GM18868 (cell line): ENCODE measurements around the gene AGBL4.
"Not testable (repeated sequence)": the region's sequence is repeated elsewhere in the genome, so short reads cannot be mapped to it uniquely, and the experiment has no call there.

Experiments used
- ATAC-seq: cut with Tn5 transposase; IDR thresholded peaks from one replicate; pipeline ENCODE4 v1.9.1; 2021; ENCODE audit warnings: mild to moderate bottlenecking, moderate library complexity; ENCODE audit not compliant: unreplicated experiment

The AGBL4 gene

GRCh38 chr1:49051647-49052046 lies 972.1 kb downstream of the AGBL4 start:
- ATAC-seq = no peak

DNA sequence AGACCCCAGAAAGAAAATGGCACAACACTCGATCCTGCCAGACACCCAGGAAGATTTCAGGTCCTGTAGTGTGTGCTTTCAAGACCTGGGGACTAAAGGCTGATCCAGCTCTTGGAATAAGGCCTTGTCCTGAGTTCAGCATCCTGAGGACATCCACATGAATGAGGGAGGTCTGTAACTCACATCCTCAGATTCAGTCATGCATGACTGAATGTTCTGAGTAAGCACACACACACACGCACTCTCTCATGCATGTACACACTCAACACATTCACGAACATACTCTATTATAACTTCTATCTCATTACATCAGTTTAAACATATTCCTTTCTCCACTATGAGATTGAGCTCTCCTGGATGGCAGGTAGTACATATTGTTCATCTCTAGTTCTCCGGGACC lies 973.7 kb downstream of the AGBL4 start:
- ATAC-seq = no peak

DNA sequence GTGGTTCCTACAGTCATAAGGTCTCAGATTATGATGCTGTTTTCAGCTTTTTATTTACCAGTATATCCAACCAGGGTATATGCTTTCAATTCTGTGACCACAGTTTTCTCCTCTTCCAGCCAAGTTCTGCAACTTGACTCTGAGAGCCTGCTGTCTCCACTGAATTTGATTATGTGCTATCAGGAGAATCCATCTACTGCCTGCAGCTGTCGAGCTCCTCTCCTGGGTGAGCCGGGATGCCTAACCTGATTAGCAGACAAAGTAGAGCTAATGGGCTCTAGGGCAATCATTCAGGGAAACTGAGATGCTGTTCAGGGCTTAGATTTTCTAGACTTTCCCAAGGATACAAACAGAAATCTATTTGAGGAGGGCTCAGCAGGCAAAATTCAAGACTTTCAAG lies 975.6 kb downstream of the AGBL4 start:
- no peak for ATAC-seq

- no peak for ATAC-seq
Measured at GRCh38 chr1:49046305-49046704, 977.4 kb downstream of the AGBL4 start.

GRCh38 chr1:49045371-49045770 lies 978.4 kb downstream of the AGBL4 start:
- no peak for ATAC-seq

DNA sequence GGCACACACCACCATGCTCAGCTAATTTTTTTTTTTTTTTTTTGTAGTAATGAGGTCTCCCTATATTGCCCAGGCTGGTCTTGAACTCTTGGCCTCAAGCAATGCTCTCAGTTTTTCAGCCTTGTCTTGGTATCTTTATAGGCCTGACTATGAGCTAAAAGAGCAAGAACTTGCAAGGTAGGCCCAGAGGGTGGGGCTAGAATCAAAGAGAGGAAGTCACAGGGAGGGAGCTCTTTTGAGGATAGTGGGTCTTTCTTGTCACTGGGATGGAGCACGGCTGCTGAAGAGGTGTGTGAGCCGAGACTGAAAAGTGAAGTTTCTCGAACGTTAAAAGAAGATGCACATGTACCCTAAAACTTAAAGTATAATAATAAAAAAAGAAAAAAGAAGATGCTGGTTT lies 987.1 kb downstream of the AGBL4 start:
- no peak for ATAC-seq

DNA sequence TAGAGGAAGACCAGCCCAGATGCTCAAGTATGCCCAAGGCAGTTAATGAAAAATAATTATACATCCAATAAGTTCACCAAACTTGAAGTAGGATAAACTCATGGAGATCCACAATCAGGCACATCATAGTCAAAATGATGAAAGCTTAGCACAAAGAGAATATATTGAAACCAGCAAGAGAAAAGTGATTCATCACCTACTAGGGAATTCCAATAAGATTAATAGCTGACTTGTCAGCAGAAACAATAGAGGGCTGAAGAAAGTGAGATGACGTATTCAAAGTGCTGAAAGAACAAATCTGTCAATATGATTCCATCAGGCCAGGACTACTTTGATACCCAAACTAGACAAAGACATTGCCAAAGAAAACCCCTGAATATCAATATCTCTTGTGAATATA lies 995.4 kb downstream of the AGBL4 start:
- ATAC-seq = no peak

DNA sequence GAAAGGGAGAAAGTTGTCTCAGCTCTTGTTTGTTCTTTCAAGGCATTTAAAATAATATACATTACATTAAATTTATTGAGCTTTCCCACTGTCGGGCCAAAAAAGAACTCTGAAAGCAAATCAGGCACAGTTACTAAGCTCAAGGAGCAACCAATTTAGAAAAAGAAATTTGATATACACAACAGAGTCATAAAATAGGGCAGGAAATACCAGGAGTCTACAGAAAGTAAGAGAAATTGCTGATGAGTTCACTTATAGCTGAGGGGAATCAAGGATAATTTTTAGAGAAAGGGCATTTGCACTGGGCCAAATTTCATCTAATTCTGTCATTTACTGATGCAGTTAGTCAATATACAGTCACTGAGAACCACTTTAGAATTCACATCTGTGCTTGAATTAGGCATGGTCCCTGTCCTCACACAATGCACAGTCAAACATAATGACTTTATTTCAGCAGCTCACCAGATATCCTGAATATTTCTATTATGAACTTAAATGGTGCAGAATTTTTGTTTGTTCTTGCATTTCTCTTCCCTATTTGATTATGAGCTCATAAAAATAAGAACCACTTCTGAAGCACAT lies 997.4 kb downstream of the AGBL4 start:
- no peak for ATAC-seq

DNA sequence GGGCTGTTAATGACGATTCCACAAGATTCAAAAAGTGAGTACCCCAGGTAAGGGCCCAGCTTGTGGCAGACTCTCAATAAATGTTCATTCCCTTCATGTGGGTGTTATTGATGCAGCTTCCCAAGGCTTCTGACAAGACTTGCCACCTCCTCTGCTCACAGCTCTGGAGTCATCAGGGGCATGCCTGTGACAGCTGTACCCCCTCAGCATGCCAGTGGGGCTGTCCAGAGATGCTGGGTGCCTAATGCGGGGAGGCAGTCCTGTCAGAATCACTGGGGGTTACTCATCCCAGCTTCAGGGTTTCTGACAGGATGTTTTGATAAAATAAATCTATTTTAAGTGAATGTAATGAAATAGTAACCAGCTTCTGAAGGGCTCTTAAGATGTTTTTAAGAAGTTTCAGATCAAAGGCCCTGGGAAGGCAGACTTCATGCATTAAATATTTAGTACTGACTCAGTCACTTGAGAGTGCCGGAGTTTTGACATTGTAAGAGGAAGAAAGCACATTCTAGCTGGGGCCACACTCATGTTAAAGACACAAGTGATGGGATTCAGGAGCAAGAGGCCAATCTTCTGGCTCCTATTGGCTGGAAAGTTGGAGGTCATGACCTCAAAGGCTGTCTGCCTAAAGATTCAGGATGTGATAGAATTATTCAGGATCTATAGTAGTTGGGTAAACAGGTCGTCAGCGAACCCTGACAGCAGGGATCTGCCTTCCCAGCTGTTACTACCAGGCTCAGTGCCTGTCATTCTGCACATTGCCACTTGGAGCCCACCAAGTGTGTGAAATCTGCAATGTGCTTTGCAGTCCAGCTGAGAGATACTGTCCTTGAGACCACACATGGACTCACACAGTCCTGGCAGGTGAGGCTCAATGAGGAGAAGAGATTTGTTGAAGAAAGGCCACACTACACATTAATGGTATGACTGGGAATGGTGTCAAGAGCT lies 1007.5 kb downstream of the AGBL4 start:
- ATAC-seq = no peak

- no peak for ATAC-seq
Measured at GRCh38 chr1:49013079-49013478, 1010.7 kb downstream of the AGBL4 start.

DNA sequence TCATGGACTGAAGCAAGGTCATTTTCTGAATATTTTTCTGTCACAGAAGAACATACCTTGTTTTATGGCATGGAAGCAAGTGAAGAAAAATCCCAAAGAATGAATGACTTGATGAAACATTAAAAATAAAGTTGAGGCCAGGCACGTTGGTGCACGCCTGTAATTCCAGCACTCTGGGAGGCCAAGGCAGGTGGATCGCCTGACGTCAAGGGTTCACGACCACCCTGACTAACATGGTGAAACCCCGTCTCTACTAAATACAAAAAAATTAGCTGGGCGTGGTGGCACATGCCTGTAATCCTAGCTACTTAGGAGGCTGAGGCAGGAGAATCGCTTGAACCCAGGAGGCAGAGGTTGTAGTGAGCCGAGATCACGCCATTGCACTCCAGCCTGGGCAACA lies 1020.8 kb downstream of the AGBL4 start:
- ATAC-seq = not testable (repeated sequence)

- ATAC-seq = no peak
Measured at GRCh38 chr1:48999321-48999720, 1024.4 kb downstream of the AGBL4 start.

DNA sequence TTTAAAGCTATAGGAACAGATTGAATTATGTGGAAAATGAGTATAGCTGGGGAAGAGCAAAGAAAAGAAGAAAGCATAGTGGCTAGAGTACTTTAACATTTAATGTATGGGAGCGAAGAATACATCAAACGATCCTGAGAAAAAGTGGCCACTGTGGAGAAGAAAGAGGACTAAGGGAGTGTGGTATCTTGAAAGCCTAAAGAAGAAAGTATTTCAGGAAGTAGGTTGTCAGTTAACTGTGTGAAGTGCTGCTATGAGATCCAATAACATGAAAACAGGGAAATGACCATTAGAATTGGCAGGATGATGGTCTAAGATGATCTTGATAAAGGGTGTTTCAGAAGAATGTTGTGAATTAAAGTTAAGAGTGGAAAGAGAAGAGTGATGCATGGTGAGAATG lies 1027.4 kb downstream of the AGBL4 start:
- ATAC-seq = no peak

DNA sequence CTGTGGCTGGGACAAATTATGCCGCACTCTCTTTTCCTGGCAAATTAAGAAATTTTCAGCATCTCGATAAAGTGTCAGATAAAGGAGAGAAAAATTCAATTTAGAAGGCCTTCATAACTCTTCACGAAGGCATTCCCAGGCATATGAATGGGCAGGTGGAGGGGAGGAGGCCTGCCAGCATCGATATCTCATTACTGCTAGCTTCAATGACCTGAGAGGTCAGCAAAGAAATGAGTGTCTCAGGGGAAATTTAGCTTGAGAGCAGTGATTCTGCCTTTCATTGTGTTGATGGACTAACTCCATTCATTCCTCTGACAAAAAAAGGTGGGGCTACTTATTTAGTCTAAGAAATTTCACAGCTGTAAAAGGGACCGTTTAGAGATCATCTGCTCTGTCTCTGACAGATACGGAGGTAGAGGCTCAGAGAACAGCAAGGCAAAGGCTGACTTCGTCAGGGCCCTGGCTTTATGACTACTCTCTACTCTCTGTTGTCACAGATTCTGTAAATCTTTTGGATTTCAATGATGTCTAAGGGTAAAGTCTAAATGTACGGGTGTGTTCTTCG lies 1035.0 kb downstream of the AGBL4 start:
- ATAC-seq = no peak

GRCh38 chr1:48979940-48980339 lies 1043.8 kb downstream of the AGBL4 start:
- no peak for ATAC-seq

DNA sequence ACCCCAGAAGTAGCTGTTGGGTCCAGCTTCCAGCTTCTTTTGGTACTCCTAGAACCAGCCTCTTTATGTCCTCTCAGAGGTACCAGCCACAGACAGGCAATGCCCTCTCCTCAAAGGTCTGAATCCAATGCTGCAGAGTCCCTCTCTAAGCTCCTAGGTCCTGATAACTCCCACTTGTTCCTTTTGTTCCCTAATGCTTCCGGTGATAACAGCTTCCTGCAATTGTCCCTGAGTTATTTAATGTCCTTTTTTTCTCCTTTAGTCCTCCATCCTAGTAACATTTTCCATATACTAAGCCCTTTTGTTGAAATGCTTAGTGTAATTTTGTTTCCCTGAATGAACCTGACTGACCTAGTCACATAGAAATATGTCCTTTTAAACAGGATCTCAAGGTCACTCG lies 1045.3 kb downstream of the AGBL4 start:
- no peak for ATAC-seq

GRCh38 chr1:48977273-48977672 lies 1046.5 kb downstream of the AGBL4 start:
- no peak for ATAC-seq

DNA sequence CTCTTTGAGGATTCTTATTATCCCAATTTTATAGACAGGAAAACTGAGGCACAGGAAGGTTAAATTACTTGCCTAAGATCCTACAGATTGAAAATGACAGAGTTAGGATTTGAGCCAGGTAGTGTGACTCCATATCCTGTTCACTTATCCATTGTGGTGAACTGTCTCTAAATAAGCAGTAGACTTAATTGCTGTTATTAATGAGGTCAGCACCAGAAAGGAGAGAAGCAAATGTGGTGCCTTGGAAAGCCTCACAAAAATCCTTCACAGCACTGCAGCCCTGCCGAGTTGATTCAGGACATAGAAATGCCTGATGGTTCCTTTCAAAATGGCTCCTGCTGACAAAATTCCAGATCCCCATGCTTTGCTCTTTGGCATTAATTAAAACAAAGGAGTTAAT lies 1053.8 kb downstream of the AGBL4 start:
- ATAC-seq = no peak

GRCh38 chr1:48967318-48967717 lies 1056.4 kb downstream of the AGBL4 start:
- ATAC-seq = no peak

DNA sequence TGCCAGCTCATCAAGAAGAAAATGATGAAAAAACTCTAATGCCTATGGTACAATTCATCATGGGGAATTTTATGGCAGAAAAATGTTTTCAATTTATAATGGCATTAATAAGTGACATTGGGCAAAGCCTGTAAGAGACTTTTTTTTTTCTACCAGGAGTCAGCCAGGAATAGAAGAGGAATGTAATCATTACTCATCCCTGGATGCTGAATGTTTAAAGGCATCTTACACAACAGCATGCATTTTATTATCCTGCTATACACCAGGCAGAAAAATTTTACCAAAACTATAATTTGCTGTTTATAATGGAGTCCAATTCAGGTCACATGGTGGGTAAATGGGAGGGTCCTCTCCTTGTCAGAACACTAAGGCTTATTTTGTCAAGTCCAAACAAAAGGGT lies 1057.2 kb downstream of the AGBL4 start:
- no peak for ATAC-seq

DNA sequence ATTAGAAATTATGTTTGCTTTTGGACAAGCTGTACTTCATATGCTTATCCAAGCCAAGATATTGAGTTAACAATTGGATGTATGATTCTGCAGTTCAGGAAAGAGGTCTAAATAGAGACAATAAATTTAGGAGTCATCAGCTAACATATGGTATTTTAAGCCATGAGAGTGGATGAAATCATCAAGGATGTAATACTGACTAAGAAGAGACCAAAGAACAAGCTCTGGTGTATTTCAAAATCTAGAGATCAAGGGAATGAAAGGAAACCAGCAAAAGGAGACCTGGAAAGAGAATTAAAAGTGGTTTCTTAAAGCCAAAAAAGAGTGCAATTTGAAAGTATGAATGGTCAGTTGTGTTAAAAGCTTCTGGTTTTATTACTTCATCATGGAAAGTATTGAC lies 1063.4 kb downstream of the AGBL4 start:
- no peak for ATAC-seq

DNA sequence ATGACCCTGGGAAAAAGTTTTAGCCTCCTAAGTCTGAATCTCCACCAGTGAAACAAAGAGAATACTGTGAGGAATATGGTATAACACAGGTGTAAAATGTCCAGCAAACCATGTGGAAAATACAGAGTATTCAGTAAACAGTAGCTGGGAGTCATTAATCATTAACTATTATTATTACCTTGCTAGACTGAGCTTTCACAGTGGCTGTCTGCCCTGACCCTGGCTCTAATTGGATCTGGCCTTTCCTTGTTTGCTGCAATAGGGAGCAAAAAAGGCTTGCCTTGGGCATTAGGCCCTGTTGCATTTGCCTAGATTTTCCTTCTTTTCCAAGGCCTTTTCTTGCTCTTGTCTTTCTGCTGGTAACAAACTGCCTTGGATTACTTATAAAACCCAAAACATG lies 1068.0 kb downstream of the AGBL4 start:
- no peak for ATAC-seq
